ENCODE results near the gene HIPK4.
"Not testable (repeated sequence)": the region's sequence is repeated elsewhere in the genome, so short reads cannot be mapped to it uniquely, and the experiment has no call there.

Gene HIPK4, protein sequence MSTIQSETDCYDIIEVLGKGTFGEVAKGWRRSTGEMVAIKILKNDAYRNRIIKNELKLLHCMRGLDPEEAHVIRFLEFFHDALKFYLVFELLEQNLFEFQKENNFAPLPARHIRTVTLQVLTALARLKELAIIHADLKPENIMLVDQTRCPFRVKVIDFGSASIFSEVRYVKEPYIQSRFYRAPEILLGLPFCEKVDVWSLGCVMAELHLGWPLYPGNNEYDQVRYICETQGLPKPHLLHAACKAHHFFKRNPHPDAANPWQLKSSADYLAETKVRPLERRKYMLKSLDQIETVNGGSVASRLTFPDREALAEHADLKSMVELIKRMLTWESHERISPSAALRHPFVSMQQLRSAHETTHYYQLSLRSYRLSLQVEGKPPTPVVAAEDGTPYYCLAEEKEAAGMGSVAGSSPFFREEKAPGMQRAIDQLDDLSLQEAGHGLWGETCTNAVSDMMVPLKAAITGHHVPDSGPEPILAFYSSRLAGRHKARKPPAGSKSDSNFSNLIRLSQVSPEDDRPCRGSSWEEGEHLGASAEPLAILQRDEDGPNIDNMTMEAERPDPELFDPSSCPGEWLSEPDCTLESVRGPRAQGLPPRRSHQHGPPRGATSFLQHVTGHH

DNA sequence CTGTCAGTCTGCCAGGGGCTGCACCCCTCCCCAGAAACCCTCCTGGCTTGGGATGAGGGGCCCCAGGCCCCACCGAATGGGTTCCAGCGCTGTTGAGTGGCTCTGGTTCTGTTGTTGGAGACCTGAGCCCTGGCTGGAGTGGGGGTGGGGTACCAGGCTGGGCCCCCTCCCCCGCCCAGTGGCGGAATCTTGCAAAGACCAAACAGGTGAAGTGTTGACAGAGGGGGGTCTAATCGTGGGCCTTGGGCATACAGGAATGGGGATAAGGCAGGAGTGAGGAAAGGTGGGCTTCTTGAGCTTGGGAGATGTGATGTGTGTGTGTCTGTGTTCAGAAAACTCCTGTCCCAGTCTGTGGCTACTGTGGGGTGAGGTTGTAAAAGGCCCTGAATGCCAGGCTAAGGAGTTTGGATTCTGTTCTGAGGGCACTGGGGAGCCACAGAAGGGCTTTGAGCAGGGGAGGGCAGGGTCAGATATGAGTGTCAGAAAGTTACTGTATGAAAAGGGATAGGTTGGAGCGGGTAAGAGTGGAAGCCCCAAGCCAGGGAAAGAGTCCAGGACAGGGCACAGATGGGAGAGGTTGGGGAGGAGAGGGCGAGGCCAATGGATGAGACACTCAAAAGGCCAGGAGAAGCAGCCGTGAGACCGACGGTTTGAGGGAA, at the start of gene HIPK4:
Gene HIPK4, minus strand, starts transcription at position 98 of the 659 bp plus-strand sequence. CDS start 279 bp downstream, outside the sequence.
- DNase-seq (ENCODE audit: low read depth) = no peak
- H3K4me3 ChIP-seq (ENCODE audit: control insufficient read depth, low read depth, low read length) = no peak within 1 kb of the TSS
- TF ChIP-seq, protein P1, sequence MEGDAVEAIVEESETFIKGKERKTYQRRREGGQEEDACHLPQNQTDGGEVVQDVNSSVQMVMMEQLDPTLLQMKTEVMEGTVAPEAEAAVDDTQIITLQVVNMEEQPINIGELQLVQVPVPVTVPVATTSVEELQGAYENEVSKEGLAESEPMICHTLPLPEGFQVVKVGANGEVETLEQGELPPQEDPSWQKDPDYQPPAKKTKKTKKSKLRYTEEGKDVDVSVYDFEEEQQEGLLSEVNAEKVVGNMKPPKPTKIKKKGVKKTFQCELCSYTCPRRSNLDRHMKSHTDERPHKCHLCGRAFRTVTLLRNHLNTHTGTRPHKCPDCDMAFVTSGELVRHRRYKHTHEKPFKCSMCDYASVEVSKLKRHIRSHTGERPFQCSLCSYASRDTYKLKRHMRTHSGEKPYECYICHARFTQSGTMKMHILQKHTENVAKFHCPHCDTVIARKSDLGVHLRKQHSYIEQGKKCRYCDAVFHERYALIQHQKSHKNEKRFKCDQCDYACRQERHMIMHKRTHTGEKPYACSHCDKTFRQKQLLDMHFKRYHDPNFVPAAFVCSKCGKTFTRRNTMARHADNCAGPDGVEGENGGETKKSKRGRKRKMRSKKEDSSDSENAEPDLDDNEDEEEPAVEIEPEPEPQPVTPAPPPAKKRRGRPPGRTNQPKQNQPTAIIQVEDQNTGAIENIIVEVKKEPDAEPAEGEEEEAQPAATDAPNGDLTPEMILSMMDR (IDR thresholded peaks at IDR 0.05; ENCODE audit: control insufficient read depth, insufficient read depth, low read depth, low read length, missing control alignments) = no peak

DNA sequence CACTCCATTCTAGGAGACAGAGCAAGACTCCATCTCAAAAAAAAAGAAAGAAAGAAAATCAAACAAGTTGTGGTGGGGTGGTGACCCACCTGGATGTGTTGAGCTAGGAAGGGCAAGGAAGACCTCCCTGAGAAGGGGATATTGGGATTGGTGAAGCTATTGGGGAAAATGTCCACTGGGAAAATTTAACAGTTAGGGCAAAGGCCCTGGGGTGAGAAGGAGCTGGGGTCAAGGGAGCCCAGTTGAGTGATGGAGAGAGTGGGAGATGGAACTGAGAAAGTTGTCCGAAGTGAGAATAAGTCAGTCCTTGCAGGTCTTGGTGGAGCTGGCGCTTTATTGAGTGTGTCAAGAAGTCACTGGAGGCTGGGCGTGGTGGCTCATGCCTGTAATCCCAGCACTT, 48.3 kb upstream of the HIPK4 start:
- no peak overlapping the region for H3K4me3 ChIP-seq (ENCODE audit: control insufficient read depth, low read depth, low read length)
- TF ChIP-seq, protein P1 (IDR thresholded peaks at IDR 0.05; ENCODE audit: control insufficient read depth, insufficient read depth, low read depth, low read length, missing control alignments) = no peak
- DNase-seq (ENCODE audit: low read depth) = no peak

DNA sequence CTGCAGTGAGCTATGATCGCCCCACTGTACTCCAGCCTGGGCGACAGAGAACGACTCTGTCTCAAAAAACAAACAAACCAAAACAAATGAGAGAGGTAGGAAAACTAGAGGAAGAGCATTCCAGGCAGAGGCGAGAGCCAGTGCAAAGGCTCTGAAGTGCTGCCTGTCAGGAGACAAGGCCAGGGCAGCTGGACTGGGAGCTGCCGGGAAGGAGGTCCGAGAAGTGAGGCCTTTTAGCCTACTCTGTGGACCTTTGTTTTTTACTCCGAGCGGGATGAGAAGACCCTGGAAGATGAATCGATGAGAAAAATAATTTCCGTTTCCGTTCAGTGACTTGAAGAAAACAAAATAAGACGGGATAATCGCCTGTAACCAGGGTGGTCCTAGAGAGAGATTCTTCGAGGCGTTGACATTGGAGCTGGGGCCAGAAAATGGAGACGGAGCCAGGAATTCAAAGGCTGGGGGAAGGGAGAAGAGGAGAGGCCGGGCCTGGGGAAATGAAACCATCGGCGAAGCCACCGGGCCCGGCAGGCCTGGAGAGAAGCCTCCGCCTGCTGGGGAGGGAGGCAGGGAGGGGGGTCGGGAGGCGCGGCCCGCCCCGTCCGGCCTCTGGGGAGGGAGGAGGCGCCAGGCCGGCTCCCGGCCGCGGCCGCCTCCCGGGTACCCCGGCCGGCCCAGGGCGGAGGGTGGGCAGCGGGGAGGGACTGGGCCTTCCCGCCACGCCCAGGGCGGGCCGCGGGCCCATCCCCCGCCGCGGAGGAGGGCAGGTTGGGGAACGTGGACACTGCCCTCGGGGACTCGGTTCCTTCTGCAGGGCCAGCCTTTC, 43.6 kb upstream of the HIPK4 start:
- peak; percentile 66 for DNase-seq (ENCODE audit: low read depth)
- TF ChIP-seq, protein P1 (IDR thresholded peaks at IDR 0.05; ENCODE audit: control insufficient read depth, insufficient read depth, low read depth, low read length, missing control alignments) = no peak
- H3K4me3 ChIP-seq (ENCODE audit: control insufficient read depth, low read depth, low read length) = peak overlapping the region; percentile 39

DNA sequence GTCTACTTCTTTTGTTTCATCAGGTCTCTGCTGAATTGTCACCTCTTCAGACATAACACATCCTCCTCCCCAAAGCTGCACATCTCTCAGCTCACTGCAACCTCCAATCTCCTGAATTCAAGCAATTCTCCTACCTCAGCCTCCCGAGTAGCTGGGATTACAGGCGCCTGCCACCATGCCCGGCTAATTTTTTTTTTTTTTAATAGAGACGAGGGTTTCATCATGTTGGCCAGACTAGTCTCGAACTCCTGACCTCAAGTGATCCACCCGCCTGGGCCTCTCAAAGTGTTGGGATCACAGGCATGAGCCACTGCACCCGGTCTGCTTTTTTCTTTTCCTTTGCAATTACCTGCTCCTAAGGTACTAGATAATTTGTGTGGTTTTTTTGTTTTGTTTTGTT, 42.8 kb upstream of the HIPK4 start:
- DNase-seq (ENCODE audit: low read depth) = not testable (repeated sequence)
- H3K4me3 ChIP-seq (ENCODE audit: control insufficient read depth, low read depth, low read length) = peak overlapping the region; percentile 39

DNA sequence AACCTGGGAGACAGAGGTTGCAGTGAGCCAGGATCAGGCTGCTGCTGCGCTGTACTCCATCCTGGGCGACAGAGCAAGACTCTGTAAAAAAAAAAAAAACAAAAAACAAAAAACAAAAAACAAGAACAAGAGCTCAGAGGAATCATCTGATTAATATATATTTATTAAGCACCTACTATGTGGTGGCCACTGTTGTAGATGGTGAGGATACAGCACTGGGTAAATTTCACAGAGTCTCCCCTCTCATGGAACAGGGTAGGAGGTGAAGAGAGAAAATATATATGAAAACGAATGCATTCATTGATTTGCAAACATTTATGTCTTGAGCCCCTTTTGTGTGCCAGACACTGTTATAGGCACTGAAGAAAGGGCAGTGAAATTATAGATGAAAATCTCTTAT, 41.7 kb upstream of the HIPK4 start:
- TF ChIP-seq, protein P1 (IDR thresholded peaks at IDR 0.05; ENCODE audit: control insufficient read depth, insufficient read depth, low read depth, low read length, missing control alignments) = no peak
- no peak overlapping the region for H3K4me3 ChIP-seq (ENCODE audit: control insufficient read depth, low read depth, low read length)
- DNase-seq (ENCODE audit: low read depth) = no peak

DNA sequence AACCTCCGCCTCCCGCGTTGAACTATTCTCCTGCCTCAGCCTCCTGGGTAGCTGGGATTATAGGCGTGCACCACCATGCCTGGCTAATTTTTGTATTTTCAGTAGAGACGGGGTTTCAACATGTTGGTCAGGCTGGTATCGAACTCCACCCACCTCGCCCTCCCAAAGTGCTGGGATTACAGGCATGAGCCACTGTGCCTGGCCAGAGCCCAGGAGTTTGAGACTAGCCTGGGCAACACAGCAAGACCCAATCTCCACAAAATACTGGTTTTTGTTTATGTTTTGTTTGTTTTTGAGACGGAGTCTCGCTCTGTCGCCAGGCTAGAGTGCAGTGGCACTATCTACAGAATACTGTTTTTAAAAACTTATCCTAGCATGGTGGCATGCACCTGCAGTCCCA, 40.3 kb upstream of the HIPK4 start:
- not testable (repeated sequence) for DNase-seq (ENCODE audit: low read depth); H3K4me3 ChIP-seq (ENCODE audit: control insufficient read depth, low read depth, low read length)

DNA sequence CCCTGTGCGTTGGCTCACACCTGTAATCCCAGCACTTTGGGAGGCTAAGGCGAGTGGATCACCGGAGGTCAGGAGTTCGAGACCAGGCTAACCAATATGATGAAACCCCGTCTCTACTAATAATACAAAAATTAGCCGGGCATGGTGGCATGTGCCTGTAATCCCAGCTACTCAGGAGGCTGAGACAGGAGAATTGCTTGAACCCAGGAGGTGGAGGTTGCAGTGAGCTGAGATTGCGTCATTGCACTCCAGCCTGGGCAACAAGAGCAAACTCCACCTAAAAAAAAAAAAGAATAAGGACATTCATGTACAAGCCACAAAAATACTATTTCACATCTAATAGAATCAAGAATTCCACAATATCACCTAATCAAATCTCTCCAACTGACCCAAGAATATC, 38.2 kb upstream of the HIPK4 start:
- DNase-seq (ENCODE audit: low read depth); H3K4me3 ChIP-seq (ENCODE audit: control insufficient read depth, low read depth, low read length): not testable (repeated sequence)
